ENCODE results near the gene MYLK. TPM values are rescaled to one million over a fixed set of nuclear protein-coding genes. Genes with fewer than 3 reads are reported as not detected.
A peak's percentile ranks its signal among the peaks of the same experiment; 100 is the strongest.

Gene MYLK
- total RNA-seq, 1 donor from 2014 or later, result 46.2 TPM

GRCh38 chr3:123795471-123796251 is 88.5 kb downstream of the MYLK start:
- DNase-seq (ENCODE audit: low read depth), result no peak

GRCh38 chr3:123793425-123793824 is 90.7 kb downstream of the MYLK start:
- no peak for DNase-seq (ENCODE audit: low read depth)

- no peak for DNase-seq (ENCODE audit: low read depth)
Measured at GRCh38 chr3:123792473-123793201, 91.5 kb downstream of the MYLK start.

GRCh38 chr3:123791898-123792297 is 92.2 kb downstream of the MYLK start:
- peak; percentile 98 for DNase-seq (ENCODE audit: low read depth)

GRCh38 chr3:123791417-123791816 is 92.7 kb downstream of the MYLK start:
- peak; percentile 85 for DNase-seq (ENCODE audit: low read depth)

- DNase-seq (ENCODE audit: low read depth), result no peak
Measured at GRCh38 chr3:123791073-123791370, 93.1 kb downstream of the MYLK start.

GRCh38 chr3:123790254-123791072 is 93.7 kb downstream of the MYLK start:
- DNase-seq (ENCODE audit: low read depth), result peak; percentile 41

- no peak for DNase-seq (ENCODE audit: low read depth)
Measured at GRCh38 chr3:123789760-123790159, 94.4 kb downstream of the MYLK start.

- no peak for DNase-seq (ENCODE audit: low read depth)
Measured at GRCh38 chr3:123789160-123789559, 95.0 kb downstream of the MYLK start.

GRCh38 chr3:123788710-123789109 is 95.4 kb downstream of the MYLK start:
- DNase-seq (ENCODE audit: low read depth), result no peak

- DNase-seq (ENCODE audit: low read depth), result no peak
Measured at GRCh38 chr3:123787133-123787532, 97.0 kb downstream of the MYLK start.

GRCh38 chr3:123785602-123786001 is 98.5 kb downstream of the MYLK start:
- no peak for DNase-seq (ENCODE audit: low read depth)

- no peak for DNase-seq (ENCODE audit: low read depth)
Measured at GRCh38 chr3:123783811-123784210, 100.3 kb downstream of the MYLK start.

- DNase-seq (ENCODE audit: low read depth), result no peak
Measured at GRCh38 chr3:123783050-123783689, 101.0 kb downstream of the MYLK start.

GRCh38 chr3:123782488-123782887 is 101.6 kb downstream of the MYLK start:
- no peak for DNase-seq (ENCODE audit: low read depth)

- no peak for DNase-seq (ENCODE audit: low read depth)
Measured at GRCh38 chr3:123781571-123782275, 102.4 kb downstream of the MYLK start.

GRCh38 chr3:123781138-123781537 is 103.0 kb downstream of the MYLK start:
- DNase-seq (ENCODE audit: low read depth), result no peak

- no peak for DNase-seq (ENCODE audit: low read depth)
Measured at GRCh38 chr3:123780656-123781055, 103.5 kb downstream of the MYLK start.

GRCh38 chr3:123779655-123780231 is 104.4 kb downstream of the MYLK start:
- DNase-seq (ENCODE audit: low read depth), result no peak

GRCh38 chr3:123778991-123779622 is 105.0 kb downstream of the MYLK start:
- DNase-seq (ENCODE audit: low read depth), result no peak
